Vagina (tissue), 2 donors: ENCODE results near the gene AASDHPPT. TPM values are rescaled to one million over a fixed set of nuclear protein-coding genes. Genes with fewer than 3 reads are reported as not detected.

Experiments
- DNase-seq, 2 donors: peaks; one replicate each; pipeline ENCODE4 v3.0.0-alpha.2; 2017; ENCODE audit errors: extremely low spot score in 2 of 2
- H3K27ac ChIP-seq: fragments of 200-600 bp; sonication (generic); one replicate; pipeline ENCODE4 v1.5.1; 2019
- H3K27me3 ChIP-seq: fragments of 200-600 bp; sonication (generic); one replicate; pipeline ENCODE4 v1.5.1; 2019
- H3K36me3 ChIP-seq, 2 donors: fragments of 200-600 bp; sonication (generic); one replicate each; pipeline ENCODE4 v1.5.1; 2017 to 2019
- H3K4me1 ChIP-seq: fragments of 200-600 bp; sonication (generic); one replicate; pipeline ENCODE4 v1.5.1; 2019
- H3K4me3 ChIP-seq, 2 donors: fragments of 200-600 bp; sonication (generic); 1 replicate in 1 of 2; 2 replicates in 1 of 2; pipeline ENCODE4 v1.5.1; 2016 to 2019
- H3K9me3 ChIP-seq: fragments of 200-600 bp; sonication (generic); one replicate; pipeline ENCODE4 v1.5.1; 2019
- CTCF ChIP-seq, 3 experiments: fragments of 450-650 bp in 2 of 3; fragments of 200-600 bp in 1 of 3; sonication (generic) in 1 of 3; IDR thresholded peaks; one replicate each; pipeline ENCODE4 v1.5.1; 2017 to 2019; ENCODE audit warnings: antibody characterized with exemption in 3 of 3, mild to moderate bottlenecking in 2 of 3, moderate library complexity in 2 of 3
- POLR2A ChIP-seq, 2 donors: fragments of 450-650 bp; IDR thresholded peaks; one replicate each; pipeline ENCODE4 v1.6.1; 2017; ENCODE audit warnings: antibody characterized with exemption in 2 of 2, mild to moderate bottlenecking in 2 of 2, moderate library complexity in 2 of 2
- POLR2AphosphoS5 ChIP-seq, 2 donors: sonication (generic); formaldehyde crosslinking; IDR thresholded peaks; one replicate each; pipeline ENCODE4 v1.9.0; 2017; ENCODE audit warnings: antibody characterized with exemption in 2 of 2, mild to moderate bottlenecking in 2 of 2, low read depth in 1 of 2; ENCODE audit not compliant: insufficient read depth in 1 of 2
- intact Hi-C: fragments of 100-400 bp; cut with DNase I; formaldehyde crosslinking; loops from one replicate; pipeline ENCODE4 v1.15.1; 2023
- total RNA-seq: library from RNA; depleted of rRNA; stranded (reverse); fragments of >200 nt; gene quantifications from one replicate; pipeline ENCODE4 v1.2.3, GENCODE V29; 2016

AASDHPPT gene
- total RNA-seq, 1 donor from 2014 or later, result 36.8 TPM

DNA sequence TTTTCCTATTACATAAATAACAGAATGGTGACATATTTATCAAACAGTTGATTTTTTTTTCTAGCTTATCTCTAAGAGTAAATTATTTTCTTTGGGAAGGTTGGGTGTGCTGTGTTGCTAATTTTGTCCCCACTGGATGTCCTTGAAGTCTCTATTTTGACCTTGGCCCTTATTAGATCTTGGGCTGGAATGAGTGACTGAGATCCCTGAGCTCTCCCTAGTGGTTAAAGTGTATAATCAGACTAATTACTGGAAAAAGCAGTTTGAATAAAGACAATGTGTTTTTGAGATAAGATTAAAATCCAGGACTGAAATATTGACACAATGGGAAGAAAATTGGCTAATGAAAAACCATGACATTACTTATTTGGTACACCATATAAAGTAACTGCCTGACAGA is 56.1 kb downstream of the AASDHPPT start:
- Histone ChIP-seq H3K27me3 (no peaks in the 10 kb centered on the region), H3K4me3 (no peak overlapping the region), H3K4me1 (no peaks in the 10 kb centered on the region), H3K9me3 (no peaks in the 10 kb centered on the region), H3K36me3 (no peaks in the 10 kb centered on the region), H3K27ac (no peak overlapping the region)
- intact Hi-C loops, result no loop called here
- no peak for DNase-seq
- TF ChIP-seq POLR2AphosphoS5 (IDR thresholded peaks at IDR 0.05; ENCODE audit: insufficient read depth in 1 of 2, low read depth in 1 of 2) (no peak), CTCF (IDR thresholded peaks at IDR 0.05) (no peak), POLR2A (IDR thresholded peaks at IDR 0.05) (no peak)

- H3K27me3 ChIP-seq, result no peaks in the 10 kb centered on the region
- intact Hi-C loops, result no loop called here
- TF ChIP-seq POLR2A (IDR thresholded peaks at IDR 0.05), result no peak
- TF ChIP-seq CTCF (IDR thresholded peaks at IDR 0.05), result no peak
- H3K9me3 ChIP-seq, result no peaks in the 10 kb centered on the region
- no peak overlapping the region for H3K27ac ChIP-seq
- no peaks in the 10 kb centered on the region for H3K36me3 ChIP-seq
- DNase-seq, result no peak
- H3K4me1 ChIP-seq, result no peaks in the 10 kb centered on the region
- no peak overlapping the region for H3K4me3 ChIP-seq
These were observed 59.6 kb downstream of the AASDHPPT start for GRCh38 chr11:106137061-106137460.

- H3K27me3 ChIP-seq, result no peaks in the 10 kb centered on the region
- no peaks in the 10 kb centered on the region for H3K4me1 ChIP-seq
- TF ChIP-seq POLR2A (IDR thresholded peaks at IDR 0.05) (no peak), CTCF (IDR thresholded peaks at IDR 0.05) (no peak), POLR2AphosphoS5 (IDR thresholded peaks at IDR 0.05; ENCODE audit: insufficient read depth in 1 of 2, low read depth in 1 of 2) (no peak)
- intact Hi-C loops, result no loop called here
- no peak for DNase-seq
- no peaks in the 10 kb centered on the region for H3K36me3 ChIP-seq
- H3K4me3 ChIP-seq, result no peak overlapping the region
- no peak overlapping the region for H3K27ac ChIP-seq
- H3K9me3 ChIP-seq, result no peaks in the 10 kb centered on the region
These were observed 60.3 kb downstream of the AASDHPPT start for GRCh38 chr11:106137758-106138157.

Other genes with a start within 250 kb of the AASDHPPT start
- 29.5 TPM for gene MSANTD4, start 55.4 kb upstream of the AASDHPPT start, total RNA-seq
- 3.2 TPM for gene KBTBD3, start 315 bp upstream of the AASDHPPT start, total RNA-seq